GM12878 (cell line): Measurements from ENCODE around the gene ERMARD. TPM values are rescaled to one million over a fixed set of nuclear protein-coding genes. Genes with fewer than 3 reads are reported as not detected.

ENCODE experiments used
- BHLHE40 ChIP-seq, 2 experiments: fragments of 450-650 bp in 1 of 2; IDR thresholded peaks; 2 replicates each; pipeline ENCODE4 v1.6.1; 2011 to 2017; ENCODE audit warnings: low read depth in 2 of 2, borderline replicate concordance in 1 of 2, improper control_type of control experiment in 1 of 2, low read length in 1 of 2, mild to moderate bottlenecking in 1 of 2
- CEBPB ChIP-seq, 2 experiments: fragments of 150-350 bp in 1 of 2; IDR thresholded peaks; 2 replicates each; pipeline ENCODE4 v1.6.1; 2012 to 2014; ENCODE audit warnings: low read depth in 2 of 2, low read length in 2 of 2, borderline replicate concordance in 1 of 2, inconsistent platforms in 1 of 2
- CREM ChIP-seq: IDR thresholded peaks from 2 replicates; pipeline ENCODE4 v1.6.1; 2014; ENCODE audit warnings: antibody characterized with exemption, low read depth
- EED ChIP-seq: sonication (generic); IDR thresholded peaks from 2 replicates; pipeline ENCODE4 v1.6.1; 2016; ENCODE audit warnings: antibody characterized with exemption, low read depth
- KLF5 ChIP-seq: fragments of 450-650 bp; IDR thresholded peaks from 2 replicates; pipeline ENCODE4 v1.6.1; 2014; ENCODE audit warnings: mild to moderate bottlenecking; ENCODE audit not compliant: partially characterized antibody
- MEF2B ChIP-seq: fragments of 450-650 bp; IDR thresholded peaks from 2 replicates; pipeline ENCODE4 v1.6.1; 2018; ENCODE audit warnings: mild to moderate bottlenecking, moderate library complexity; ENCODE audit not compliant: partially characterized antibody, poor library complexity, severe bottlenecking
- NFYB ChIP-seq: IDR thresholded peaks from 2 replicates; pipeline ENCODE4 v1.6.1; 2011; ENCODE audit warnings: low read depth, mild to moderate bottlenecking, low read length, improper control_type of control experiment, moderate library complexity; ENCODE audit not compliant: insufficient read depth
- RAD51 ChIP-seq: fragments of 450-650 bp; IDR thresholded peaks from 2 replicates; pipeline ENCODE4 v1.6.1; 2016; ENCODE audit warnings: moderate library complexity, mild to moderate bottlenecking, inconsistent platforms
- RB1 ChIP-seq: fragments of 450-650 bp; formaldehyde crosslinking; IDR thresholded peaks from 2 replicates; pipeline ENCODE4 v1.6.1; 2017; ENCODE audit warnings: mild to moderate bottlenecking, borderline replicate concordance
- SMAD5 ChIP-seq: IDR thresholded peaks from 2 replicates; pipeline ENCODE4 v1.6.1; 2016; ENCODE audit warnings: antibody characterized with exemption, low read depth
- TCF3 ChIP-seq: IDR thresholded peaks from 2 replicates; pipeline ENCODE4 v1.6.1; 2012; ENCODE audit warnings: low read depth, mild to moderate bottlenecking, low read length, borderline replicate concordance; ENCODE audit not compliant: insufficient read depth
- polyA plus RNA-seq, 11 experiments: library from polyadenylated mRNA; depleted of rRNA in 4 of 11; unstranded in 6 of 11; stranded (reverse) in 5 of 11; fragments of >200 nt; fragmentation: Nextera tagmentation in 4 of 11; fragmentation: Illumina TruSeq in 1 of 11; extraction: Ambion mirVana in 4 of 11; extraction: Trizol in 1 of 11; gene quantifications; 1 replicate in 1 of 11; 2 replicates in 10 of 11; pipeline versions ENCODE4 v1.2.1 to v1.2.3, GENCODE V29; 2011 to 2016; ENCODE audit warnings: inconsistent platforms in 2 of 11, missing spikeins in 2 of 11, low read depth in 1 of 11
- total RNA-seq, 4 experiments: library from RNA; depleted of rRNA in 3 of 4; stranded (reverse); fragments of >200 nt in 3 of 4; fragmentation: Illumina TruSeq in 1 of 4; extraction: Trizol in 1 of 4; gene quantifications; 2 replicates each; pipeline versions ENCODE4 v1.2.1 to v1.2.3, GENCODE V29; 2013 to 2021
- TF ChIP-seq, protein P1 (sequence below): fragments of 450-650 bp; IDR thresholded peaks from 2 replicates; pipeline ENCODE4 v1.6.1; 2016; ENCODE audit warnings: mild to moderate bottlenecking, moderate library complexity, borderline replicate concordance
- TF ChIP-seq, protein P2 (sequence below): IDR thresholded peaks from 2 replicates; pipeline ENCODE4 v1.6.1; 2012; ENCODE audit warnings: low read length, inconsistent platforms

The ERMARD gene
- total and polyA plus RNA-seq, 10 of the 15 experiments (the other 5 are each of a cell fraction or from before 2014, with no cell fraction given), result 24.4 to 63.3 (median 34.1) TPM

DNA sequence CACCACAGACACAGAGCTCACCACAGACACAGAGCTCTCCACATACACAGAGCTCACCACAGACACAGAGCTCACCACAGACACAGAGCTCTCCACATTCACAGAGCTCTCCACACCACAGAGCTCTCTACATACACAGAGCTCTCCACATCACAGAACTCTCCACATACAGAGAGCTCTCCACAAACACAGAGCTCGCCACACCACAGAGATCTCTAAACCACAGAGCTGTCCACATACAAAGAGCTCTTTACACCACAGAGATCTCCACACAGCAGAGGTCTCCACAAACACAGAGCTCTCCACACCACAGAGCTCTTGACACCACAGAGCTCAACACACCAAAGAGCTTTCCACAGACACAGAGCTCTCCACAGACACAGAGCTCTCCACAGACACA, 55.8 kb downstream of the ERMARD start (continued):
- TF ChIP-seq, protein P1, sequence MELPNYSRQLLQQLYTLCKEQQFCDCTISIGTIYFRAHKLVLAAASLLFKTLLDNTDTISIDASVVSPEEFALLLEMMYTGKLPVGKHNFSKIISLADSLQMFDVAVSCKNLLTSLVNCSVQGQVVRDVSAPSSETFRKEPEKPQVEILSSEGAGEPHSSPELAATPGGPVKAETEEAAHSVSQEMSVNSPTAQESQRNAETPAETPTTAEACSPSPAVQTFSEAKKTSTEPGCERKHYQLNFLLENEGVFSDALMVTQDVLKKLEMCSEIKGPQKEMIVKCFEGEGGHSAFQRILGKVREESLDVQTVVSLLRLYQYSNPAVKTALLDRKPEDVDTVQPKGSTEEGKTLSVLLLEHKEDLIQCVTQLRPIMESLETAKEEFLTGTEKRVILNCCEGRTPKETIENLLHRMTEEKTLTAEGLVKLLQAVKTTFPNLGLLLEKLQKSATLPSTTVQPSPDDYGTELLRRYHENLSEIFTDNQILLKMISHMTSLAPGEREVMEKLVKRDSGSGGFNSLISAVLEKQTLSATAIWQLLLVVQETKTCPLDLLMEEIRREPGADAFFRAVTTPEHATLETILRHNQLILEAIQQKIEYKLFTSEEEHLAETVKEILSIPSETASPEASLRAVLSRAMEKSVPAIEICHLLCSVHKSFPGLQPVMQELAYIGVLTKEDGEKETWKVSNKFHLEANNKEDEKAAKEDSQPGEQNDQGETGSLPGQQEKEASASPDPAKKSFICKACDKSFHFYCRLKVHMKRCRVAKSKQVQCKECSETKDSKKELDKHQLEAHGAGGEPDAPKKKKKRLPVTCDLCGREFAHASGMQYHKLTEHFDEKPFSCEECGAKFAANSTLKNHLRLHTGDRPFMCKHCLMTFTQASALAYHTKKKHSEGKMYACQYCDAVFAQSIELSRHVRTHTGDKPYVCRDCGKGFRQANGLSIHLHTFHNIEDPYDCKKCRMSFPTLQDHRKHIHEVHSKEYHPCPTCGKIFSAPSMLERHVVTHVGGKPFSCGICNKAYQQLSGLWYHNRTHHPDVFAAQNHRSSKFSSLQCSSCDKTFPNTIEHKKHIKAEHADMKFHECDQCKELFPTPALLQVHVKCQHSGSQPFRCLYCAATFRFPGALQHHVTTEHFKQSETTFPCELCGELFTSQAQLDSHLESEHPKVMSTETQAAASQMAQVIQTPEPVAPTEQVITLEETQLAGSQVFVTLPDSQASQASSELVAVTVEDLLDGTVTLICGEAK, result no peak
- no peak for TF ChIP-seq RB1
- TF ChIP-seq, protein P2, sequence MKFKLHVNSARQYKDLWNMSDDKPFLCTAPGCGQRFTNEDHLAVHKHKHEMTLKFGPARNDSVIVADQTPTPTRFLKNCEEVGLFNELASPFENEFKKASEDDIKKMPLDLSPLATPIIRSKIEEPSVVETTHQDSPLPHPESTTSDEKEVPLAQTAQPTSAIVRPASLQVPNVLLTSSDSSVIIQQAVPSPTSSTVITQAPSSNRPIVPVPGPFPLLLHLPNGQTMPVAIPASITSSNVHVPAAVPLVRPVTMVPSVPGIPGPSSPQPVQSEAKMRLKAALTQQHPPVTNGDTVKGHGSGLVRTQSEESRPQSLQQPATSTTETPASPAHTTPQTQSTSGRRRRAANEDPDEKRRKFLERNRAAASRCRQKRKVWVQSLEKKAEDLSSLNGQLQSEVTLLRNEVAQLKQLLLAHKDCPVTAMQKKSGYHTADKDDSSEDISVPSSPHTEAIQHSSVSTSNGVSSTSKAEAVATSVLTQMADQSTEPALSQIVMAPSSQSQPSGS, result no peak
- no peak for TF ChIP-seq NFYB
- TF ChIP-seq CREM, result no peak
- TF ChIP-seq KLF5, result no peak
- TF ChIP-seq BHLHE40 (IDR thresholded peaks at IDR 0.05; ENCODE audit: borderline replicate concordance in 1 of 2, low read depth in 2 of 2, low read length in 1 of 2), result no peak
- TF ChIP-seq EED, result no peak
- no peak for TF ChIP-seq TCF3
- TF ChIP-seq CEBPB (IDR thresholded peaks at IDR 0.05; ENCODE audit: borderline replicate concordance in 1 of 2, low read depth in 2 of 2, low read length in 2 of 2), result no peak
- TF ChIP-seq RAD51, result no peak
- TF ChIP-seq MEF2B, result no peak
- no peak for TF ChIP-seq SMAD5
